Kidney (tissue), 14 donors: ENCODE results near the gene TTC39C. TPM values are rescaled to one million over a fixed set of nuclear protein-coding genes. Genes with fewer than 3 reads are reported as not detected.

Experiments
- DNase-seq, 5 donors: peaks; one replicate each; pipeline ENCODE4 v3.0.0-alpha.2; 2013 to 2020
- FAIRE-seq: peaks from 2 replicates; lab custom pipeline; 2012; peaks lifted over from hg19 to GRCh38; lab: Jason Lieb, UNC
- H3K27ac ChIP-seq, 2 donors: one replicate each; pipeline ENCODE4 v1.7.0; 2013; ENCODE audit warnings: low read depth in 2 of 2, low read length in 2 of 2, inconsistent platforms in 1 of 2
- H3K27me3 ChIP-seq: one replicate; pipeline ENCODE4 v1.7.1; 2013; ENCODE audit warnings: low read length, inconsistent platforms; ENCODE audit not compliant: control insufficient read depth, insufficient read depth
- H3K36me3 ChIP-seq, 3 donors: one replicate each; pipeline versions ENCODE4 v1.7.0 to v1.7.1; 2013; ENCODE audit warnings: low read length in 3 of 3, control low read depth in 1 of 3, inconsistent platforms in 1 of 3; ENCODE audit not compliant: insufficient read depth in 3 of 3, control insufficient read depth in 2 of 3
- H3K4me1 ChIP-seq, 3 donors: one replicate each; pipeline versions ENCODE4 v1.7.0 to v1.7.1; 2013; ENCODE audit warnings: low read length in 3 of 3, inconsistent platforms in 1 of 3, low read depth in 1 of 3; ENCODE audit not compliant: control insufficient read depth in 2 of 3, insufficient read depth in 2 of 3
- H3K4me3 ChIP-seq, 3 donors: one replicate each; pipeline versions ENCODE4 v1.7.0 to v1.8.1; 2013; ENCODE audit warnings: low read length in 3 of 3, control low read depth in 1 of 3, inconsistent platforms in 1 of 3
- H3K9ac ChIP-seq, 3 donors: one replicate each; pipeline versions ENCODE4 v1.7.0 to v1.7.1; 2013; ENCODE audit warnings: low read length in 3 of 3, control low read depth in 1 of 3, inconsistent platforms in 1 of 3
- H3K9me3 ChIP-seq, 3 donors: one replicate each; pipeline versions ENCODE4 v1.7.0 to v1.7.1; 2013; ENCODE audit warnings: low read length in 3 of 3, control low read depth in 1 of 3, inconsistent platforms in 1 of 3; ENCODE audit not compliant: control insufficient read depth in 2 of 3, insufficient read depth in 1 of 3
- CTCF ChIP-seq: IDR thresholded peaks from 3 replicates; pipeline ENCODE4 v1.5.1; 2012; ENCODE audit warnings: mild to moderate bottlenecking, moderate library complexity, borderline replicate concordance; ENCODE audit not compliant: insufficient read depth; ENCODE audit errors: extremely low read depth
- intact Hi-C: fragments of 100-400 bp; cut with DNase I; formaldehyde crosslinking; loops from one replicate; pipeline ENCODE4 v1.11.1; 2022
- polyA plus RNA-seq: library from polyadenylated mRNA; stranded (reverse); fragments of 350-450 nt; fragmentation: Illumina TruSeq; extraction: RNeasy Lipid Tissue Mini Kit (QIAGEN cat#74804); gene quantifications from one replicate; pipeline ENCODE4 v1.2.3, GENCODE V29; 2014; ENCODE audit warnings: low read depth, low replicate concordance; ENCODE audit not compliant: insufficient read depth
- total RNA-seq: library from RNA; stranded (reverse); fragmentation: NEBNext Ultra II Directional; extraction: Animal tissue kit (Norgen Biotek cat#: 25700); gene quantifications from one replicate; pipeline ENCODE4 v1.2.1, GENCODE V29; 2021
- donor health status: control.
- donor health status: control.
- donor health status: control.
- donor health status: control.
- donor health status: control.
- donor health status: DM: yes; HTN: yes; CAD: no.
- donor health status: Normal renal cell carcinoma (clear cell type).

The TTC39C gene
- total and polyA plus RNA-seq, 2 donors from 2014 or later: 2.8 to 17.4 TPM

GRCh38 chr18:24115628-24116027 is 101.1 kb downstream of the TTC39C start:
- no peak for TF ChIP-seq CTCF
- no peaks in the 10 kb centered on the region for H3K27me3 ChIP-seq
- H3K9ac ChIP-seq: no peak overlapping the region
- DNase-seq (no peak), FAIRE-seq (no peak)
- H3K27ac ChIP-seq: no peak overlapping the region
- no peaks in the 10 kb centered on the region for H3K36me3 ChIP-seq
- no peak overlapping the region for H3K4me3 ChIP-seq
- intact Hi-C loops: no loop called here
- no peaks in the 10 kb centered on the region for H3K9me3 ChIP-seq
- no peaks in the 10 kb centered on the region for H3K4me1 ChIP-seq

- H3K9ac ChIP-seq: no peak overlapping the region
- peak; percentile 89 for TF ChIP-seq CTCF
- FAIRE-seq (peak; percentile 92), DNase-seq (peak; percentile 10 to 90 (median 73))
- H3K36me3 ChIP-seq: no peaks in the 10 kb centered on the region
- H3K27ac ChIP-seq: no peak overlapping the region
- H3K9me3 ChIP-seq: no peaks in the 10 kb centered on the region
- no peaks in the 10 kb centered on the region for H3K27me3 ChIP-seq
- no peaks in the 10 kb centered on the region for H3K4me1 ChIP-seq
- intact Hi-C loops: no loop called here
- no peak overlapping the region for H3K4me3 ChIP-seq
Observed at GRCh38 chr18:24118750-24119577, 104.4 kb downstream of the TTC39C start.

GRCh38 chr18:24120676-24121075 is 106.1 kb downstream of the TTC39C start:
- Histone ChIP-seq H3K4me1 (no peaks in the 10 kb centered on the region), H3K9ac (no peak overlapping the region), H3K27ac (no peak overlapping the region), H3K4me3 (no peak overlapping the region), H3K27me3 (no peaks in the 10 kb centered on the region), H3K36me3 (no peaks in the 10 kb centered on the region), H3K9me3 (no peaks in the 10 kb centered on the region)
- no peak for TF ChIP-seq CTCF
- FAIRE-seq (no peak), DNase-seq (no peak)
- intact Hi-C loops: no loop called here
